DMS114 treated with DMSO at 0.1 percent for 48 hours (cell line): ENCODE data around the gene KLHL26.
A peak's percentile ranks its signal among the peaks of the same experiment; 100 is the strongest.
"Not testable (repeated sequence)": the region's sequence is repeated elsewhere in the genome, so short reads cannot be mapped to it uniquely, and the experiment has no call there.

Experiments used
- DNase-seq: peaks from one replicate; lab custom pipeline; 2025; ENCODE audit not compliant: unreplicated experiment; lab: John Stamatoyannopoulos, UW

The KLHL26 gene

GRCh38 chr19:18600692-18601397 is 36.0 kb upstream of the KLHL26 start:
- DNase-seq: not testable (repeated sequence)

- DNase-seq: no peak
These were observed 35.0 kb upstream of the KLHL26 start for GRCh38 chr19:18601875-18602274.

DNA sequence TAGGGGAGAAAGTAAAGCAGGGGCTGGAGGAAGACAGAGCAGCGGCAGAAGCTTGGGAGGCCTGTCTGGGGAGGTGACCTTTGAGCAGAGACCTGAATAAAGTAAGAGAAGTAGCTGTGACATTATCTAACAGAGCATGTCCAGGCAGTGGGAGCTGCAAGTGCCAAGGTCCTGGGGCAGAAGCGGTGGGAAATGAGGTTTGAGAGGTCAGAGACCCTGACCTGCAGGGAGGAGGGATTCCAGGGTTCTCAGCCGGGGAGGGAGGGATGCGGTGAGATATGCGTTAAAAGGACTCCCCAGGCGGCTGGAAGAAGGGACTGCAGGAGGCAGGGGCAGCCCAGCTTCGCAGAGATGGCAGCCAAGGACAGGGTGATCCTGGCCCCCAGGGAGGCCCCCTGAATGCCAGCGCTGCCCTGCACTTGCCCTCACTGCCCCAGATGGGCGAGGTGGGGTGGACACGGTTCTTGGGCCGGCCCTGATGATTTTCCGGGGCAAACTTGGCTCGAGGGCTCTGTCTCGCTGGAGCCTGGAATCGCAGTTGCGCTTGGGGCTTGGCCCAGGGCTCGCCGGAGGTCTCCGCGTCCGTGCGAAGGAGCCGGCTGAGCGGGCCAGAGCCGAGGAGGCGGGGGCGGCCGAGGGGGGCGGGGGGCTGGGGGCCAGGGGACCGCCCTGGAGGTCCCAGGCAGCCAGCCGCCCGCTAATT is 33.4 kb upstream of the KLHL26 start:
- DNase-seq: peak; percentile 33

DNA sequence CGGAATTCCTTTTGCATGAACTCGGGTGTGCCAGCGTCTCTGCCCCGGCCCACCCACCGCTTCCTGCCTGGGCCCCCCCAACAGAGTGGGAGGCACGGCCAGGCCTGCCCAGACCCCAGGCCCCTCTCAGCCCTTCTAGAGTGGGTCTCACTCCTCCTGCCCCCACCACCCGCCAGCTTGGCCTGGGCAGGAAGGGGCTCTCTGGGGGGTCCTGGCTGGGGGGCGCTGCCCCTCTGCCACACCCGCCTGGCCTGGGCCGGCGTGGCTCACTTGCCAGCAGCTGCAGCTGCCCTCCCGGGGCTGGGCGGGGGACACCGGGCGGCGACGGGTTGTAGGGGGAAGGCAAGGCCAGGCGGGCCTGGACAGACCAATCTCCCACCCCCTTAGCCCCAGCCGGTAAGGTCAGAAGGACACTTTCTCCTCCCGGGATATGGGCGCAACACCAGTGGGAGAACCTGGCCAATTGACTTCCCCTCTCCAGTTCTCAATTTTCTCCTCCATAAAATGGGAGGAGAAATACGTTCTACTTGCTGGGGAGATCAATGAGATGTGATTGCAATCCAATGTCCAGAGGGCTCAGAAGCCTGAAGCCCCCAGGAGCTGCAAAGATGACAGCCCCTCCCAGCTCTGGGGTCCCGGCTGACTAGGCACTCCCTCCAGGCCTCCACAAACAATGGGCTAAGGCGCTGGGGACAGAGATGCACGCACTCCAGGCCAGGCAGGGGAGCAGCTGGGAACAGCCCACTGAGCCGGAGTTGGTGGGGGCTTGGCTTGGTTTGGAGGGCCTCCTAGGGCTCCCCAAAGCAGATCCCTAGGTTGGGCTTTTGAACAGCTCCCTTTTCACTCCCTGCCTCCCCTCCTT is 32.6 kb upstream of the KLHL26 start:
- DNase-seq: no peak

GRCh38 chr19:18604820-18605159 is 32.0 kb upstream of the KLHL26 start:
- no peak for DNase-seq

- DNase-seq: no peak
These were observed 31.7 kb upstream of the KLHL26 start for GRCh38 chr19:18605196-18605545.

DNA sequence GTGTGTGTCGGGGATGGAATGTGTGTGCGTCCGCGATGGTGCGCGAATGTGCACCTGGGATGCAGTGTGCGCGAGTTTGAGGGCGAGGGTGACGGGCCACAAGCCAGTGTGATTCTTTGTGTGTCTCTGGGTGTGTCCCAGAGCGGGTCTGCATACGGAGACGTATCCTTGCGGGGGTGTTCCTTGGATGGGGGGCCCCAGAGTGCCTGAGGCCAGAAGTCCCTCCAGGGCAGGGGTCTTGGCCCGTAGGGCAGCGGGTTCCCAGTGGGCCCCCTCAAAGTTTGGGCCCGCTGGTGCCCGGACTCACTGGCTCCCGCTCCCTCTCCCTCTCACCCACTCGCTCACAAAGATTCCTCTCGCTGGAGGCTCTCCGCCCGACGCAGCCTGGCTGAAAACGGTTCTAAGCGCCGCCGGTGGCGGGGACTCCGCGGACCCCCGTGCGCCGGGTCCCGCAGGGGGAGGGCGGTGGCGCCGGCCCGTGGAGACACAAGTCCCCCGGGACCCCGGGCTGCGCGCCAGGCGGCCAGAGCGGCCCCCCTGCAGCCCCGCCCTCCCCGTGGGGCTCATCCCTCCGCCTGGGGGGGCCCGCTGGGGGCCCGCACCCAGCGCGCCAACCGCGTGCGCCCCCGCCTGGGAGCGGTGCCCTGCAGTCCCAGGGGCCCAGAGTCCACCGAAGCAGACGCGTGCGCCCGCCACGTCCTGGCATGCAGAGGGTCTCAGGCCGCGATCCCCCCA is 31.1 kb upstream of the KLHL26 start:
- no peak for DNase-seq

DNA sequence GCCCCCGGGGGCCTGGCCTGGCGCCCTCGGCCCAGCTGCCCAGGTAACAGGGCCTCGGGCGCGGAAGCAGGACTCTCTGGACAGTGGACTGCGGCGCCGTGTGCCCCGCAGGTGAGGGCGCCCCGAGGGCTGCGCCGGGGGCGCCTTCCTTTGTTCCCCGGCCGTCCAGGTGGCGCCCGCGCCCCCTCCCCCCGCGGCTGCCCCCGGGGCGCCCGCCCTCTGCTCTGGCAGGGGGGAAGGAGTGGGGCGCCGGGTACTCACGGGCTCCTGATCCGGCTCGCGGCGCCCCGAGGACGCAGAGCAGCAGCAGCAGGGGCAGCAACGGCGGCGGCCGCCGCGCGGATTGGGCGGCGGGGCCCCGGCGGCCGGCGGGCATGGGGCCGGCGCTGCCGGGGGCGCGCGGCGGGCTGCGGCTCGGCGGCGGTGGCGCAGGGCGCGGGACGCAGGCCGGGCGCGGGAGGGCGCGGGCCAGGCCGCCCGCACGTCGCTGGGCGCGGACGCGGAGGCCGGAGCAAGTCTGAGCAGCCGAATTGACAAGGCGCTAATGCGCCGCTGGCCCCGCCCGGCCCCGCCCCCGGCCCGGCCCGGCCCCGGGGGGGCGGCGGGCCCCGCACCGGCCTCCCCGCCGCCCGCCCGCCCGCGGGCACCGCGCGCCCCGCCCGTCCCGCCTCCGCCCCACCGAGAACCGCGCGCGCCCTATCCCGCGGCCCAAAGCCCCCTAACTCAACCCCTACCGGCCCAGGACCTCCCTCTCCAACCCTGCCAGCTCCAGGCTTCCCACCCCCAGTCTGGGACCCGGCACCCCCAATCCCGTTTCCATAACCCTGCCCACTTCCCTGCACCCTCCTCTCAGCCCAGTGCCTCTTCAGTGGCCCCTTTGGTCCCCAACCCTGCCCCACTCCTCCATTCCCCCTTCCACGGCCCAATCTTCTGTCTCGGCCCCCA is 30.3 kb upstream of the KLHL26 start, which contains the start of gene CRLF1:
TSS of gene CRLF1 (minus strand) at position 519 of the 945 bp plus-strand sequence. CDS start at position 376, 143 bp downstream.
- no peak for DNase-seq

DNA sequence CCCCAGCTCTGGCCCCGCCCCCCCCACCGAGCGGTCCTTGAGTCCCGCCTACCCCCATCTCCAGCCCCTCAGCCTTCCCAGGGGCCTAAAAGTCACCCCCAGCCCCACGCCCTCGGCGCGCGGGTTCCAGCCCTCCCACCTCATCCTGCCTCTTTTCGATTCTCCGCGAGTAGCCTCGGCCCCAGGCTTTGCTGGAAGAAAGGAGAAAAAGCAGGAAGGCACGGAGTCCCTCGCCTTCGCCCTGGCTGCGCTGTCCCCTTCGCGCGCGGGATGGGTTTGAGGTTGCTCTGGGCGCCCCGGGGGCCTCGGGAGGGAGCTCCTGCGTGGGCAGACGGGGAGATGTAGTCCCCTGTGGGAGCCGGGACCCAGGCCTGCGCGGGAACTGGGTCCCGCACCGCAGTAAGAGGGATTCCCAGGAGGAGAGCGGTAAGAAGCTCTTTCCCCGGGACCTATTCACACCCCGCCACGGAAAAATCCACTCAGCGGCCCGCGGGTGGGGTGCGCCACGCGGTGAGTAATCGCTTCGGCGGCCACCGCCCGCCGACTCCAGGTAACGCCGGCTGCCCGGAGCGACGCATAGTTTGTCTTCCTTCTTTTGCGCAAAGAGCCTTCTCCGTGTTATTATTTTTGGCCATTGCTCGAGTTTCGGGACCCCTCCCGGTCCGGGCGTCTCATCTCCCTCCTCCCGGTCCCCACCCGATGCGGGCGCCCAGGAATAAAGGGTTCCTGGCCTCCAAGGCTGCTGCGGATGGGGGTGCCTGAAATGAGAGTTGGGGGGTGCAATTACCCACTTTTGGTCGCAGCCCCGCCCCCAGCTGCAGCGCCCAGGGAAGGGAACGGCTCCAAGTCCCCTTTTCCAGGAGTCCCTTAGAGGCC is 29.4 kb upstream of the KLHL26 start:
- no peak for DNase-seq

DNA sequence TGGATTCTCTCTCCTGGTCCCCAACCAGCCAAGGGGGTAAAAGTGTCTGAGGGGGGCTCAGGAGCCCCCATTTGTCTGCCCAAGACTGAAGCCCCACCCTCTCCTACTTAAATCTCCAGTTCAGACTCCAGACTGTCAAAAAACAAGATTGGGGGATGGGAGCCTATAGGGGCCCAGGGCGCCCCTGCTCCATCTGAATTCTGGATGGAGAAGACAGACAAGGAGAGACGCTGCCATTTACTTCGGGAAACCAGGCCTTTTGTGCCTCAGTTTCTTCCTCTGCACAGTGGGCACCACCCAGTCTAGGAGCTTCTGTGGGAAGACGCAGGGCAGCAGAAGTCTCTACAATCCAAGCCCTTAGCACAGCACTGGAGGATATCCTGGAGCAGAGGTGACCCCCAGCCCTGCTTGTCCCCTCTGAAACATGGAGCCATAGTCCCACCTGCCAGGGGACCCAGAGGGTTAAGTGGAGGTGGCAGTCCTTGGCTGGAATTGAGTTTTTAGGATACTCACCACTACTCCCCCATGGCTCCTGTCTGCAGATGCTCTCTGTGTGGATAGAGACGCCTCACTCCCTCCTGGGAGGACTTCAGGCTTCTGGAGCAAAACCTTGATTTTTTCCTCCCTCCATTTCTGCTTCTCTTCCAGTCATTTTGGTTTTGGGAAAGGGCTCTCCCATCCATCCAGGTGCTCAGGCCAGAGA is 28.6 kb upstream of the KLHL26 start:
- DNase-seq: no peak

- DNase-seq: no peak
These were observed 27.8 kb upstream of the KLHL26 start for GRCh38 chr19:18608805-18609716.

GRCh38 chr19:18609717-18610051 is 27.1 kb upstream of the KLHL26 start:
- DNase-seq: no peak

DNA sequence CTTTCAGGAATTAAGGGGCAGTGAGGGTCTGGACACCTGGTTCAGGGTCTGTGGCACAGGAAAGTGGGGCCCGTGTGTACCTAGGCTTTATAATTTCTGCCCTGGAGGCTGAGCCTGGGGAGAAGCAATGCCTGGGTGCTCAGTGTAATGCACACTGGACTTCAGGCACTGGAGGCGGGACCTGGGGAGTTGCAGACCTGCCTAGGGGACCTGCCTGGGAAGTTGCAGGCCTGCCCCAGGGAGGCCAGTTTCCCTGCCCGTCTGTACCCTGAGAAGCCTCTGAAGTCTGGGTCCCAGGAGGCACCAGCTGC is 26.6 kb upstream of the KLHL26 start:
- no peak for DNase-seq

DNA sequence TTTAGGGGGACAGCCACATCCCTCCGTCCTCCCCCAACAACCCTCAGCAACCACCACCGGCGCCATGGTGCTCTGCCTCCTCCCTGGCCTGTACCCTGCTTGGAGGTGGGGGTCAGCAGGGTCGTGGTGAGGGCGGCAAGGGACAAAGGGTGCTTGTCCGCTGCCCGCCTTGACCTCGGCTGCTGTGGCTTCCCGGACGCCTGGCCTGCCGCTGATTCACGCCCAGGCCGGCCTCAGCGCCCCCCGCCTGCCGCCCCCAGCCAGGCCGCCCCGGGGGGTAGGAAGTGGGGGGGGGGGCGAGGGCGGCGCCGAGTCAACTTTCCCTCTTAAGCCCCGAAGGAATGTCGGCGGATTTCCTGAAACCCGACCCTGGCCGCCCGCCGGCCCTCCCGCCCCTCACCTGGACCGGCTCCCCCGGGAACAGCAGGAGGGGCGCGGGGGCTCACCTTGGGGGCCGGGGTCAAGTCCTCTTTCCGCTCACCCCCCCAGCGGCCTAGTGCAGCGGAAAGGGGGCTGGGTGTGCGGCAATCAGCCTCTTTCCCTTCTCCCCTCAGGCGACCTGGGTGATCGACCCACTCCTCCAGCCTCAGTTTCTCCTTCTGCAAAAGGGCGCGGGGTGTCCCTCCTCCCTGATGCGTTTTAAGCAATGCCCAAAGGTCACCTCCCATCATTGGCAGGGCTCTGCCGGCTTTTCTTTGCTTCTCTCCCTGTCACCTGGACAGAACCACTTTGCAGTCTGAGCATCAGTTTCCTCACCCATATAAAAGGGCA is 26.1 kb upstream of the KLHL26 start:
- DNase-seq: no peak

- no peak for DNase-seq
These were observed 25.3 kb upstream of the KLHL26 start for GRCh38 chr19:18611327-18612050.

- DNase-seq: no peak
These were observed 24.6 kb upstream of the KLHL26 start for GRCh38 chr19:18612051-18612771.
